CD14-positive monocyte (primary cell): ENCODE data around the gene TBCA. TPM values are rescaled to one million over a fixed set of nuclear protein-coding genes. Genes with fewer than 3 reads are reported as not detected.
A peak's percentile ranks its signal among the peaks of the same experiment; 100 is the strongest.

Source experiments
- DNase-seq, 3 donors: peaks; one replicate each; pipeline ENCODE4 v3.0.0-alpha.2; 2011 to 2022
- H2AFZ ChIP-seq: 2 replicates; pipeline ENCODE4 v1.6.0; 2012; ENCODE audit warnings: mild to moderate bottlenecking, low read depth, low read length, inconsistent platforms; ENCODE audit not compliant: insufficient read depth, poor library complexity, severe bottlenecking
- H3K27ac ChIP-seq, 2 donors: 1 replicate in 1 of 2; 2 replicates in 1 of 2; pipeline ENCODE4 v1.5.1; 2012 to 2013; ENCODE audit warnings: low read length in 2 of 2, control low read depth in 1 of 2, inconsistent platforms in 1 of 2, low read depth in 1 of 2, mild to moderate bottlenecking in 1 of 2
- H3K27me3 ChIP-seq, 2 donors: one replicate each; pipeline versions ENCODE4 v1.6.0 to v1.6.1; 2011 to 2013; ENCODE audit warnings: low read length in 2 of 2; ENCODE audit not compliant: control insufficient read depth in 2 of 2, insufficient read depth in 2 of 2
- H3K36me3 ChIP-seq, 2 donors: replicated peaks in 1 of 2; 1 replicate in 1 of 2; 2 replicates in 1 of 2; pipeline versions ENCODE4 v1.5.1 to v1.6.1; 2012 to 2013; ENCODE audit warnings: low read length in 2 of 2, control low read depth in 1 of 2, inconsistent platforms in 1 of 2, mild to moderate bottlenecking in 1 of 2; ENCODE audit not compliant: insufficient read depth in 2 of 2, control insufficient read depth in 1 of 2
- H3K4me1 ChIP-seq, 2 donors: 1 replicate in 1 of 2; 2 replicates in 1 of 2; pipeline versions ENCODE4 v1.5.1 to v1.6.1; 2012 to 2013; ENCODE audit warnings: low read length in 2 of 2, control low read depth in 1 of 2, inconsistent platforms in 1 of 2, mild to moderate bottlenecking in 1 of 2, moderate library complexity in 1 of 2; ENCODE audit not compliant: insufficient read depth in 2 of 2, control insufficient read depth in 1 of 2
- H3K4me2 ChIP-seq: replicated peaks from 2 replicates; pipeline ENCODE3; 2012; ENCODE audit warnings: low read length, moderate library complexity, mild to moderate bottlenecking; ENCODE audit not compliant: poor library complexity, severe bottlenecking; ENCODE audit errors: extremely low read depth
- H3K4me3 ChIP-seq, 3 experiments: fragments of 200-600 bp in 1 of 3; sonication (generic) in 1 of 3; replicated peaks in 1 of 3; 1 replicate in 2 of 3; 2 replicates in 1 of 3; pipeline ENCODE4 v1.5.1; 2011 to 2013; ENCODE audit warnings: low read length in 3 of 3, mild to moderate bottlenecking in 3 of 3, control low read depth in 2 of 3, low read depth in 2 of 3, inconsistent platforms in 1 of 3, moderate library complexity in 1 of 3
- H3K79me2 ChIP-seq: 2 replicates; pipeline ENCODE4 v1.6.0; 2012; ENCODE audit warnings: mild to moderate bottlenecking, control low read depth, inconsistent platforms, low read length, moderate library complexity; ENCODE audit not compliant: insufficient read depth
- H3K9ac ChIP-seq: 2 replicates; pipeline ENCODE4 v1.6.0; 2017; ENCODE audit warnings: low read length, mild to moderate bottlenecking; ENCODE audit not compliant: insufficient read depth, poor library complexity, severe bottlenecking
- H3K9me3 ChIP-seq, 2 donors: replicated peaks in 1 of 2; 1 replicate in 1 of 2; 2 replicates in 1 of 2; pipeline versions ENCODE4 v1.5.1 to v1.6.1; 2012 to 2013; ENCODE audit warnings: low read length in 2 of 2, control low read depth in 1 of 2; ENCODE audit not compliant: control insufficient read depth in 1 of 2, insufficient read depth in 1 of 2
- H4K20me1 ChIP-seq: 2 replicates; pipeline ENCODE4 v1.6.0; 2012; ENCODE audit warnings: mild to moderate bottlenecking, low read length, control low read depth, moderate library complexity; ENCODE audit not compliant: insufficient read depth
- H3K27ac Mint-ChIP-seq, 7 donors: one replicate each; pipeline ENCODE4 v1.8.0; 2020; ENCODE audit warnings: mild to moderate bottlenecking in 7 of 7, mixed read lengths in 7 of 7, moderate library complexity in 6 of 7, inconsistent platforms in 2 of 7
- H3K27me3 Mint-ChIP-seq, 3 donors: one replicate each; pipeline ENCODE4 v1.8.0; 2021 to 2022; ENCODE audit warnings: low read depth in 3 of 3, mild to moderate bottlenecking in 3 of 3, mixed read lengths in 3 of 3, moderate library complexity in 3 of 3, inconsistent platforms in 1 of 3
- H3K36me3 Mint-ChIP-seq, 2 donors: one replicate each; pipeline ENCODE4 v1.8.0; 2020; ENCODE audit warnings: mixed read lengths in 2 of 2, inconsistent platforms in 1 of 2, mild to moderate bottlenecking in 1 of 2
- H3K4me1 Mint-ChIP-seq: one replicate; pipeline ENCODE4 v1.8.0; 2020; ENCODE audit warnings: mild to moderate bottlenecking, mixed read lengths
- H3K4me3 Mint-ChIP-seq, 2 donors: one replicate each; pipeline ENCODE4 v1.8.0; 2020; ENCODE audit warnings: mild to moderate bottlenecking in 2 of 2, mixed read lengths in 2 of 2, moderate library complexity in 1 of 2
- H3K9me3 Mint-ChIP-seq, 7 donors: one replicate each; pipeline ENCODE4 v1.8.0; 2020 to 2022; ENCODE audit warnings: mixed read lengths in 7 of 7, mild to moderate bottlenecking in 6 of 7, moderate library complexity in 6 of 7, inconsistent platforms in 2 of 7
- WGBS: methylation state at CpG from one replicate; pipeline ENCODE4 v1.1.5; 2013; ENCODE audit warnings: missing lambda C conversion rate; ENCODE audit not compliant: insufficient coverage; 5-methylcytosine and 5-hydroxymethylcytosine counted together
- intact Hi-C, 2 donors: fragments of 100-400 bp; cut with micrococcal nuclease; formaldehyde crosslinking; loops; one replicate each; pipeline versions ENCODE4 v1.15.0 to v1.15.1; 2023
- polyA plus RNA-seq, 3 donors: library from polyadenylated mRNA; depleted of rRNA in 1 of 3; unstranded in 2 of 3; stranded (reverse) in 1 of 3; fragments of 300-500 nt in 2 of 3; fragments of >200 nt in 1 of 3; fragmentation: Illumina TruSeq in 2 of 3; gene quantifications; 1 replicate in 2 of 3; 2 replicates in 1 of 3; pipeline ENCODE4 v1.2.3, GENCODE V29; 2012 to 2021
- TF ChIP-seq, protein P1 (sequence below): fragments of 200-600 bp; IDR thresholded peaks from one replicate; pipeline ENCODE4 v1.8.0; 2022; ENCODE audit warnings: antibody characterized with exemption, mild to moderate bottlenecking

TBCA gene
- polyA plus RNA-seq, 3 donors, result 56.0 to 150 (median 141) TPM

DNA sequence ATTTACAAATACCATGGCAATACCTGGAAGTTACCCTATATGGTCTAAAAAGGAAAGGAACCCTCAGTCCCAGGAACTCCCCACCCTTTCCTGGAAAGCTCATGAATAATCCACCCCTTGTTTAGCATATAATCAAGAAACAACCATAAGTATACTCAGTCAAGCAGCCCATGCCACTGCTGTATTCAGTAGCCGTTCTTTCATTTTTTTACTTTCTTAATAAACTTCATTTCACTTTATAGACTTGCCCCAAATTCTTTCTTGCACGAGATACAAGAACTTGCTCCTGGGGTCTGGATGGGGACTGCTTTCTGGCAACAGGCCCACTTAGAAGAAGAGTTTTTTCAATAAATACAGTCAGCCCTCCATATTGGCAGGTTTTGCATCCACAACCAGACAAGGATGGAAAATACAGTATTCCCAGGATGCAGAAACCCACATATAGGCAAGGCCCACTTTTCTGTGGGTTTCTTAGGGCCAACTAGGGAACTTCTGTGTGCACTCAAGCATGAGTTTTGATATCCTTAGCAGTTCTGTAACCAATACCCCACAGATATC is 2.8 kb upstream of the TBCA start:
- Histone ChIP-seq H3K27ac (no peak overlapping the region), H3K4me1 (peaks cover 20 to 30% of the 10 kb centered on the region in 2 donors), H3K36me3 (no peaks in the 10 kb centered on the region), H3K9me3 (no peaks in the 10 kb centered on the region), H3K4me2 (no peak overlapping the region), H2AFZ (no peak overlapping the region), H3K9ac (no peak overlapping the region), H3K79me2 (peaks cover 20% of the 10 kb centered on the region), H3K4me3 (no peak overlapping the region), H4K20me1 (peaks cover 13% of the 10 kb centered on the region), H3K27me3 (no peaks in the 10 kb centered on the region)
- Mint-ChIP-seq H3K9me3 (peaks cover 0 to 1% (median 0%) of the 10 kb centered on the region in 7 donors), H3K4me3 (no peak overlapping the region), H3K27me3 (peaks cover 0 to 7% (median 0%) of the 10 kb centered on the region in 3 donors), H3K4me1 (peaks cover 25% of the 10 kb centered on the region), H3K27ac (no peak overlapping the region), H3K36me3 (peaks cover under 1 to 4% of the 10 kb centered on the region in 2 donors)
- WGBS, result 100% methylated on average over 1 of the region's 2 CpGs
- no peak for DNase-seq
- intact Hi-C loops, result loop anchor here (5.0 to 10.0 kb wide), 2 partner anchors 83 to 86 kb away; no protein-coding TSS in a partner anchor
- TF ChIP-seq, protein P1, sequence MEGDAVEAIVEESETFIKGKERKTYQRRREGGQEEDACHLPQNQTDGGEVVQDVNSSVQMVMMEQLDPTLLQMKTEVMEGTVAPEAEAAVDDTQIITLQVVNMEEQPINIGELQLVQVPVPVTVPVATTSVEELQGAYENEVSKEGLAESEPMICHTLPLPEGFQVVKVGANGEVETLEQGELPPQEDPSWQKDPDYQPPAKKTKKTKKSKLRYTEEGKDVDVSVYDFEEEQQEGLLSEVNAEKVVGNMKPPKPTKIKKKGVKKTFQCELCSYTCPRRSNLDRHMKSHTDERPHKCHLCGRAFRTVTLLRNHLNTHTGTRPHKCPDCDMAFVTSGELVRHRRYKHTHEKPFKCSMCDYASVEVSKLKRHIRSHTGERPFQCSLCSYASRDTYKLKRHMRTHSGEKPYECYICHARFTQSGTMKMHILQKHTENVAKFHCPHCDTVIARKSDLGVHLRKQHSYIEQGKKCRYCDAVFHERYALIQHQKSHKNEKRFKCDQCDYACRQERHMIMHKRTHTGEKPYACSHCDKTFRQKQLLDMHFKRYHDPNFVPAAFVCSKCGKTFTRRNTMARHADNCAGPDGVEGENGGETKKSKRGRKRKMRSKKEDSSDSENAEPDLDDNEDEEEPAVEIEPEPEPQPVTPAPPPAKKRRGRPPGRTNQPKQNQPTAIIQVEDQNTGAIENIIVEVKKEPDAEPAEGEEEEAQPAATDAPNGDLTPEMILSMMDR, result no peak

DNA sequence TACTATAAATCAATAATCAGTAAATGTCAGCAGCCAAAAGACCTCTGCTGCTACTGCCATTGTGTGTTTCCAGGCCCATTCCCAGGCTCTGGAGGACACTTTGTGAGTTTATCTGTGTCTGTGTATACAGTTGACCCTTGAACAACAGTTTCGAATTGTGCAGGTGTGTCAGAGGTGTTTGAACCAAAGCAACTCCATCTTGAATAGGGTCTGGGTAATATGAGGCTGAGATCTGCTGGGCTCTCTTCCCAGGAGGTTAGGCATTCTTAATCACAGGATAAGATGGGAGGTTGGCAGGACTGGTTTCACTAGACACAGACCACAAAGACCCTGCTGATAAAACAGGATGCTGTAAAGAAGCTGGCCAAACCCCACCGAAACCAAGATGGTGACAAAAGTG is 2.3 kb upstream of the TBCA start:
- Histone ChIP-seq H3K4me3 (no peak overlapping the region), H2AFZ (no peak overlapping the region), H3K4me2 (no peak overlapping the region), H3K36me3 (no peaks in the 10 kb centered on the region), H4K20me1 (peaks cover 18% of the 10 kb centered on the region), H3K79me2 (peaks cover 26% of the 10 kb centered on the region), H3K4me1 (peaks cover 22 to 33% of the 10 kb centered on the region in 2 donors), H3K27me3 (no peaks in the 10 kb centered on the region), H3K9ac (no peak overlapping the region), H3K9me3 (no peaks in the 10 kb centered on the region), H3K27ac (no peak overlapping the region)
- peak overlapping the region in 1 of 7 donors; percentile 71 for H3K27ac Mint-ChIP-seq
- peaks cover 3 to 7% of the 10 kb centered on the region in 2 donors for H3K36me3 Mint-ChIP-seq
- no peak for DNase-seq
- no peak overlapping the region for H3K4me3 Mint-ChIP-seq
- H3K9me3 Mint-ChIP-seq, result peaks cover 0 to 1% (median 0%) of the 10 kb centered on the region in 7 donors
- peaks cover 25% of the 10 kb centered on the region for H3K4me1 Mint-ChIP-seq
- WGBS, result 83% methylated on average over 1 of the region's 2 CpGs
- TF ChIP-seq, protein P1, result no peak
- intact Hi-C loops, result loop anchor here (5.0 to 10.0 kb wide), 2 partner anchors 84 to 86 kb away; no protein-coding TSS in a partner anchor
- peaks cover 0 to 7% (median 0%) of the 10 kb centered on the region in 3 donors for H3K27me3 Mint-ChIP-seq
